DOHH2 (cell line): Measurements from ENCODE around the gene WDR55.

Experiments
- H3F3A ChIP-seq: fragments of 200-600 bp; sonication (generic), shearing (Covaris generic); 2 replicates; pipeline ENCODE4 v1.6.0; 2016; ENCODE audit warnings: antibody characterized with exemption, mild to moderate bottlenecking; ENCODE audit not compliant: control insufficient read depth, insufficient read depth
- H3K27ac ChIP-seq: fragments of 200-600 bp; sonication (generic); 2 replicates; pipeline ENCODE4 v1.5.1; 2014; ENCODE audit warnings: low read depth, mild to moderate bottlenecking, low read length, moderate library complexity
- H3K27me3 ChIP-seq: fragments of 200-600 bp; sonication (generic); 2 replicates; pipeline ENCODE4 v1.6.1; 2014; ENCODE audit warnings: mild to moderate bottlenecking, low read length, mixed read lengths; ENCODE audit not compliant: control insufficient read depth
- H3K36me3 ChIP-seq: fragments of 200-600 bp; sonication (generic); 2 replicates; pipeline ENCODE4 v1.6.1; 2014; ENCODE audit warnings: mild to moderate bottlenecking, low read length, moderate library complexity, mixed read lengths; ENCODE audit not compliant: control insufficient read depth
- H3K4me1 ChIP-seq: fragments of 200-600 bp; sonication (generic); 2 replicates; pipeline ENCODE4 v1.6.1; 2014; ENCODE audit warnings: mild to moderate bottlenecking, low read length, mixed read lengths; ENCODE audit not compliant: control insufficient read depth
- H3K4me2 ChIP-seq: fragments of 200-600 bp; sonication (generic); 2 replicates; pipeline ENCODE4 v1.6.0; 2014; ENCODE audit warnings: mild to moderate bottlenecking, low read length, moderate library complexity
- H3K4me3 ChIP-seq: fragments of 200-600 bp; sonication (generic); 2 replicates; pipeline ENCODE4 v1.5.1; 2014; ENCODE audit warnings: mild to moderate bottlenecking, low read length, mixed read lengths
- H3K79me2 ChIP-seq: fragments of 200-600 bp; sonication (generic); 2 replicates; pipeline ENCODE4 v1.6.1; 2014; ENCODE audit warnings: mild to moderate bottlenecking, low read length, mixed read lengths; ENCODE audit not compliant: control insufficient read depth
- H3K9me2 ChIP-seq: fragments of 200-600 bp; sonication (generic); replicated peaks from 2 replicates; pipeline ENCODE4 v1.6.1; 2014; ENCODE audit warnings: mild to moderate bottlenecking, low read length, mixed read lengths; ENCODE audit not compliant: control insufficient read depth
- H3K9me3 ChIP-seq: fragments of 200-600 bp; sonication (generic); 2 replicates; pipeline ENCODE4 v1.6.1; 2014; ENCODE audit warnings: antibody characterized with exemption, low read length, mixed read lengths; ENCODE audit not compliant: control insufficient read depth, insufficient read depth
- H4K20me1 ChIP-seq: fragments of 200-600 bp; sonication (generic); 2 replicates; pipeline ENCODE4 v1.6.0; 2014; ENCODE audit warnings: low read depth, mild to moderate bottlenecking, antibody characterized with exemption, low read length, moderate library complexity; ENCODE audit not compliant: control insufficient read depth, insufficient read depth
- CTCF ChIP-seq: fragments of 200-600 bp; sonication (generic); IDR thresholded peaks from one replicate; pipeline ENCODE4 v1.5.1; 2014; ENCODE audit warnings: antibody characterized with exemption, mild to moderate bottlenecking, low read depth, low read length; ENCODE audit not compliant: poor library complexity, severe bottlenecking
- EZH2phosphoT487 ChIP-seq: fragments of 200-600 bp; sonication (generic); IDR thresholded peaks from 2 replicates; pipeline ENCODE4 v1.6.1; 2017; ENCODE audit warnings: borderline replicate concordance, mild to moderate bottlenecking, antibody characterized with exemption, low read length, moderate library complexity, mixed read lengths

The WDR55 gene

GRCh38 chr5:140671472-140672125 is 6.9 kb downstream of the WDR55 start:
- Histone ChIP-seq H3K27ac (no peak overlapping the region), H3K9me3 (no peaks in the 10 kb centered on the region), H3K4me2 (no peak overlapping the region), H3K4me3 (no peak overlapping the region), H4K20me1 (no peaks in the 10 kb centered on the region), H3K4me1 (0 out of 2 replicates have a peak, but pooled peaks cover 1% of the 10 kb centered on the region), H3K9me2 (no peaks in the 10 kb centered on the region), H3K27me3 (no peaks in the 10 kb centered on the region), H3F3A (peaks cover 10% of the 10 kb centered on the region), H3K79me2 (peaks cover 29% of the 10 kb centered on the region), H3K36me3 (peaks cover 94% of the 10 kb centered on the region)
- TF ChIP-seq EZH2phosphoT487 (no peak), CTCF (no peak)

GRCh38 chr5:140672455-140673186 is 7.9 kb downstream of the WDR55 start:
- Histone ChIP-seq H3K9me2 (no peaks in the 10 kb centered on the region), H3F3A (peaks cover 10% of the 10 kb centered on the region), H3K27ac (no peak overlapping the region), H3K27me3 (no peaks in the 10 kb centered on the region), H3K4me1 (no peaks in the 10 kb centered on the region), H3K36me3 (peaks cover 94% of the 10 kb centered on the region), H3K9me3 (no peaks in the 10 kb centered on the region), H3K79me2 (peaks cover 19% of the 10 kb centered on the region), H3K4me3 (no peak overlapping the region), H3K4me2 (no peak overlapping the region), H4K20me1 (no peaks in the 10 kb centered on the region)
- TF ChIP-seq EZH2phosphoT487 (no peak), CTCF (no peak)

- Histone ChIP-seq H3K79me2 (peaks cover 11% of the 10 kb centered on the region), H3K36me3 (peaks cover 88% of the 10 kb centered on the region), H3K9me3 (no peaks in the 10 kb centered on the region), H3K27me3 (no peaks in the 10 kb centered on the region), H3K4me2 (no peak within 1 kb of the TSS), H3K4me3 (no peak within 1 kb of the TSS), H3F3A (peaks cover 10% of the 10 kb centered on the region), H3K4me1 (no peaks in the 10 kb centered on the region), H3K27ac (no peak within 1 kb of the TSS), H3K9me2 (no peaks in the 10 kb centered on the region), H4K20me1 (no peaks in the 10 kb centered on the region)
- TF ChIP-seq CTCF (no peak), EZH2phosphoT487 (no peak)
Observed at GRCh38 chr5:140673187-140673976, 8.7 kb downstream of the WDR55 start, which contains the start of gene DND1. Gene DND1 (minus strand): TSS chr5:140673576. CDS start chr5:140673542, 34 bp downstream.
